GM13976 (cell line): ENCODE data around the gene RABEP2.

Source experiments
- DNase-seq: peaks from one replicate; pipeline ENCODE4 v3.0.0; 2012; ENCODE audit warnings: low spot score
- CTCF ChIP-seq: IDR thresholded peaks from 2 replicates; pipeline ENCODE4 v1.5.1; 2012; ENCODE audit warnings: borderline replicate concordance, mild to moderate bottlenecking; ENCODE audit not compliant: insufficient read depth; ENCODE audit errors: extremely low read depth, missing control alignments, control extremely low read depth
- in situ Hi-C: fragments of 300-500 bp; cut with MboI; formaldehyde crosslinking; loops from one replicate; pipeline ENCODE4 v1.12.0; 2022; ENCODE audit warnings: low sequenced_read_pairs, mixed read lengths, inconsistent platforms; ENCODE audit not compliant: unreplicated experiment

The RABEP2 gene

GRCh38 chr16:28858421-28858820 is 66.6 kb downstream of the RABEP2 start:
- in situ Hi-C loops = no loop called here
- TF ChIP-seq CTCF = no peak
- no peak for DNase-seq
